ENCODE measurements around the gene ATF5. TPM values are rescaled to one million over a fixed set of nuclear protein-coding genes. Genes with fewer than 3 reads are reported as not detected.

The ATF5 gene
- total RNA-seq, 2 donors from 2014 or later: 4.7 to 12.2 TPM

DNA sequence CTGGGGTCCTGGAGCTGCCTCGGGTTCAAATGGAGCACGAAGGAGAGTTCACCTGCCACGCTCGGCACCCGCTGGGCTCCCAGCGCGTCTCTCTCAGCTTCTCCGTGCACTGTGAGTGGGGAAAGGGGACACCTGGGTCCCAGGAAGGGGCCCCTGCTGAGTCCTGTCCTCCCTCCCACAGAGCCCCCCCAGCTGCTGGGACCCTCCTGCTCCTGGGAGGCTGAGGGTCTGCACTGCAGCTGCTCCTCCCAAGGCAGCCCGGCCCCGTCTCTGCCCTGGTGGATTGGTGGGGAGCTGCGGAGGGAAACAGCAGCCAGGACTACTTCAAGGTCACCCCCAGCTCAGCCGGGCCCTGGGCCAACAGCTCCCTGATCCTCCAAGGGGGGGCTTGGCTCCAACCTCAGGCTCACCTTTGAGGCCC, 43.0 kb downstream of the ATF5 start:
- intact Hi-C loops (cut with DNase I): no loop called here
- ATAC-seq: peak; percentile 78
- Histone ChIP-seq H3K36me3 (replicated peaks in 1 of 2; ENCODE audit: insufficient read depth in 1 of 2, low read depth in 2 of 2) (no peaks in the 10 kb centered on the region), H3K27ac (peak overlapping the region in 1 of 4 donors; percentile 21), H3K9me3 (no peaks in the 10 kb centered on the region), H3K27me3 (no peaks in the 10 kb centered on the region), H3K4me1 (peaks cover 11% of the 10 kb centered on the region), H3K4me3 (no peak overlapping the region)
- WGBS, 2 donors: 24% methylated on average over 12 of the region's 12 CpGs; no CpG with 5 or more reads in 1 of the 2 donors
- DNase-seq: peak; percentile 70 to 83 (median 75)
- TF ChIP-seq POLR2A (IDR thresholded peaks at IDR 0.05): no peak
- TF ChIP-seq, protein P1, sequence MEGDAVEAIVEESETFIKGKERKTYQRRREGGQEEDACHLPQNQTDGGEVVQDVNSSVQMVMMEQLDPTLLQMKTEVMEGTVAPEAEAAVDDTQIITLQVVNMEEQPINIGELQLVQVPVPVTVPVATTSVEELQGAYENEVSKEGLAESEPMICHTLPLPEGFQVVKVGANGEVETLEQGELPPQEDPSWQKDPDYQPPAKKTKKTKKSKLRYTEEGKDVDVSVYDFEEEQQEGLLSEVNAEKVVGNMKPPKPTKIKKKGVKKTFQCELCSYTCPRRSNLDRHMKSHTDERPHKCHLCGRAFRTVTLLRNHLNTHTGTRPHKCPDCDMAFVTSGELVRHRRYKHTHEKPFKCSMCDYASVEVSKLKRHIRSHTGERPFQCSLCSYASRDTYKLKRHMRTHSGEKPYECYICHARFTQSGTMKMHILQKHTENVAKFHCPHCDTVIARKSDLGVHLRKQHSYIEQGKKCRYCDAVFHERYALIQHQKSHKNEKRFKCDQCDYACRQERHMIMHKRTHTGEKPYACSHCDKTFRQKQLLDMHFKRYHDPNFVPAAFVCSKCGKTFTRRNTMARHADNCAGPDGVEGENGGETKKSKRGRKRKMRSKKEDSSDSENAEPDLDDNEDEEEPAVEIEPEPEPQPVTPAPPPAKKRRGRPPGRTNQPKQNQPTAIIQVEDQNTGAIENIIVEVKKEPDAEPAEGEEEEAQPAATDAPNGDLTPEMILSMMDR (IDR thresholded peaks at IDR 0.05): peak in 4 of 7 experiments; percentile 9 to 19 (median 16)

GRCh38 chr19:49972841-49973240, 43.8 kb downstream of the ATF5 start:
- H3K36me3 ChIP-seq (replicated peaks in 1 of 2; ENCODE audit: insufficient read depth in 1 of 2, low read depth in 2 of 2): no peaks in the 10 kb centered on the region
- H3K4me1 ChIP-seq: peaks cover 11% of the 10 kb centered on the region
- DNase-seq (no peak), ATAC-seq (no peak)
- H3K4me3 ChIP-seq: no peak overlapping the region
- no peaks in the 10 kb centered on the region for H3K9me3 ChIP-seq
- 82 to 86% methylated on average over 5 to 6 of the region's 6 CpGs for WGBS, 2 donors
- intact Hi-C loops (cut with DNase I): no loop called here
- TF ChIP-seq POLR2A (IDR thresholded peaks at IDR 0.05): no peak
- TF ChIP-seq, protein P1 (IDR thresholded peaks at IDR 0.05): no peak
- H3K27me3 ChIP-seq: no peaks in the 10 kb centered on the region
- H3K27ac ChIP-seq: no peak overlapping the region

- Histone ChIP-seq H3K9me3 (no peaks in the 10 kb centered on the region), H3K27me3 (no peaks in the 10 kb centered on the region), H3K4me3 (no peak overlapping the region), H3K4me1 (peaks cover 11% of the 10 kb centered on the region), H3K27ac (no peak overlapping the region), H3K36me3 (replicated peaks in 1 of 2; ENCODE audit: insufficient read depth in 1 of 2, low read depth in 2 of 2) (no peaks in the 10 kb centered on the region)
- 82 to 84% methylated on average over 14 to 18 of the region's 18 CpGs for WGBS, 2 donors
- ATAC-seq: no peak
- TF ChIP-seq POLR2A (IDR thresholded peaks at IDR 0.05): no peak
- TF ChIP-seq, protein P1 (IDR thresholded peaks at IDR 0.05): no peak
- peak in 1 of 4 donors; percentile 37 for DNase-seq
- intact Hi-C loops (cut with DNase I): no loop called here
Observed at GRCh38 chr19:49973987-49974386, 45.0 kb downstream of the ATF5 start.

GRCh38 chr19:49975051-49975450, 46.0 kb downstream of the ATF5 start:
- Histone ChIP-seq H3K4me3 (no peak overlapping the region), H3K36me3 (replicated peaks in 1 of 2; ENCODE audit: insufficient read depth in 1 of 2, low read depth in 2 of 2) (no peaks in the 10 kb centered on the region), H3K27ac (no peak overlapping the region), H3K9me3 (no peaks in the 10 kb centered on the region), H3K27me3 (no peaks in the 10 kb centered on the region), H3K4me1 (peaks cover 11% of the 10 kb centered on the region)
- 78 to 83% methylated on average over 3 to 6 of the region's 7 CpGs for WGBS, 2 donors
- intact Hi-C loops (cut with DNase I): loop anchor here (5.0 kb wide), 1 partner anchor 43 kb away; no protein-coding TSS in a partner anchor
- DNase-seq: no peak
- ATAC-seq: no peak
- TF ChIP-seq POLR2A (IDR thresholded peaks at IDR 0.05): no peak
- TF ChIP-seq, protein P1 (IDR thresholded peaks at IDR 0.05): no peak

GRCh38 chr19:49976496-49976895, 47.5 kb downstream of the ATF5 start:
- H3K9me3 ChIP-seq: no peaks in the 10 kb centered on the region
- 54 to 70% methylated on average over 2 to 3 of the region's 3 CpGs for WGBS, 2 donors
- H3K36me3 ChIP-seq (replicated peaks in 1 of 2; ENCODE audit: insufficient read depth in 1 of 2, low read depth in 2 of 2): no peaks in the 10 kb centered on the region
- ATAC-seq (no peak), DNase-seq (no peak)
- no peak for TF ChIP-seq POLR2A (IDR thresholded peaks at IDR 0.05)
- intact Hi-C loops (cut with DNase I): loop anchor here (5.0 kb wide), 1 partner anchor 44 kb away; no protein-coding TSS in a partner anchor
- no peak overlapping the region for H3K4me3 ChIP-seq
- H3K27ac ChIP-seq: no peak overlapping the region
- H3K27me3 ChIP-seq: no peaks in the 10 kb centered on the region
- peaks cover 15% of the 10 kb centered on the region for H3K4me1 ChIP-seq
